Tibial nerve (tissue), 4 donors: ENCODE results near the gene PPP1R3F.

Source experiments
- CTCF ChIP-seq, 5 experiments: fragments of 200-600 bp in 3 of 5; fragments of 450-650 bp in 2 of 5; sonication (generic) in 3 of 5; IDR thresholded peaks; one replicate each; pipeline ENCODE4 v1.5.1; 2016 to 2019; ENCODE audit warnings: antibody characterized with exemption in 5 of 5, mild to moderate bottlenecking in 3 of 5, moderate library complexity in 2 of 5
- EP300 ChIP-seq, 2 donors: sonication (generic); formaldehyde crosslinking; IDR thresholded peaks; one replicate each; pipeline ENCODE4 v1.6.1; 2017; ENCODE audit warnings: antibody characterized with exemption in 2 of 2, mild to moderate bottlenecking in 1 of 2

GRCh38 chrX:49276207-49276606 is 6.6 kb downstream of the PPP1R3F start:
- no peak for TF ChIP-seq EP300 (IDR thresholded peaks at IDR 0.05)
- no peak for TF ChIP-seq CTCF (IDR thresholded peaks at IDR 0.05)
